GM23338 (cell line): ENCODE results near the gene CDH4.

Experiments
- CREB1 ChIP-seq: fragments of 250-450 bp; sonication (Bioruptor Pico); IDR thresholded peaks from 2 replicates; pipeline ENCODE4 v1.5.0; 2020; ENCODE audit warnings: low read depth, mild to moderate bottlenecking, moderate library complexity
- EZH2 ChIP-seq: fragments of 200-600 bp; sonication (generic); IDR thresholded peaks from one replicate; pipeline ENCODE4 v1.8.0; 2017; ENCODE audit warnings: antibody characterized with exemption, mild to moderate bottlenecking, low read depth; ENCODE audit not compliant: unreplicated experiment
- EZH2phosphoT487 ChIP-seq: fragments of 200-600 bp; sonication (generic); IDR thresholded peaks from one replicate; pipeline ENCODE4 v1.8.1; 2018; ENCODE audit warnings: antibody characterized with exemption; ENCODE audit not compliant: unreplicated experiment
- JUNB ChIP-seq: IDR thresholded peaks from one replicate; pipeline ENCODE4 v1.6.1; 2016; ENCODE audit warnings: antibody characterized with exemption; ENCODE audit not compliant: unreplicated experiment
- NANOG ChIP-seq: IDR thresholded peaks from 2 replicates; pipeline ENCODE4 v1.6.1; 2016; ENCODE audit warnings: antibody characterized with exemption, borderline replicate concordance
- POLR2AphosphoS5 ChIP-seq: IDR thresholded peaks from 2 replicates; pipeline ENCODE4 v1.6.1; 2016; ENCODE audit warnings: antibody characterized with exemption, low read depth
- ZNF114 ChIP-seq: fragments of 250-450 bp; sonication (Bioruptor Pico); IDR thresholded peaks from 2 replicates; pipeline ENCODE4 v1.5.0; 2020; ENCODE audit warnings: mild to moderate bottlenecking, moderate library complexity
- TF ChIP-seq, protein P1 (sequence below), 2 experiments: fragments of 200-600 bp in 1 of 2; sonication (generic) in 1 of 2; conservative IDR thresholded peaks; 2 replicates each; pipeline versions ENCODE4 v1.5.1 to v1.6.1; 2016 to 2017; ENCODE audit warnings: antibody characterized with exemption in 2 of 2, low read depth in 2 of 2, mild to moderate bottlenecking in 2 of 2, moderate library complexity in 1 of 2
- TF ChIP-seq, protein P2 (sequence below): IDR thresholded peaks from one replicate; pipeline ENCODE4 v1.6.1; 2018; ENCODE audit warnings: antibody characterized with exemption; ENCODE audit not compliant: unreplicated experiment

DNA sequence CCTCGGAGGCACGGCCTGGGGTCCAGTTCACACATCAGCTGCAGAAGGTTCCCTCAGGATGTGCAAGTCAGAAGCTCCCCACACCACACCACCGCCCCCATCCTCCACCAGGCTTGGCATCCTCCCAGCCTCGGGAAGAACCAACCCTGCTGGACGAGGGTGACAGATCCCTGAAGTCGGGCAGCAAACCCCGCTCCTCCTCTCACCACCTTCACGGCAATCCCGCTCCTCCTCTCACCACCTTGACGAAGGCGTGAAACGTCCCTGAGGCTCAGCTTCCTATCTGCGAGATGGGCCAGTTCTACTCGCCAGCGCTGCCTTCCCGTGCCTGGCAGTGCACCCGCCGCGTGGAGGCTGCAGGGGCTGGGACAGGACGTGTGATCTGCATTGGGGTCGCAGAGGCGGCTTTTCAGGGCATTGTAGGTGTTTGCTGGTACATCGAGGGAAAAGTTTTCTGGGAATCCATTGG lies 486.6 kb downstream of the CDH4 start:
- TF ChIP-seq, protein P1, sequence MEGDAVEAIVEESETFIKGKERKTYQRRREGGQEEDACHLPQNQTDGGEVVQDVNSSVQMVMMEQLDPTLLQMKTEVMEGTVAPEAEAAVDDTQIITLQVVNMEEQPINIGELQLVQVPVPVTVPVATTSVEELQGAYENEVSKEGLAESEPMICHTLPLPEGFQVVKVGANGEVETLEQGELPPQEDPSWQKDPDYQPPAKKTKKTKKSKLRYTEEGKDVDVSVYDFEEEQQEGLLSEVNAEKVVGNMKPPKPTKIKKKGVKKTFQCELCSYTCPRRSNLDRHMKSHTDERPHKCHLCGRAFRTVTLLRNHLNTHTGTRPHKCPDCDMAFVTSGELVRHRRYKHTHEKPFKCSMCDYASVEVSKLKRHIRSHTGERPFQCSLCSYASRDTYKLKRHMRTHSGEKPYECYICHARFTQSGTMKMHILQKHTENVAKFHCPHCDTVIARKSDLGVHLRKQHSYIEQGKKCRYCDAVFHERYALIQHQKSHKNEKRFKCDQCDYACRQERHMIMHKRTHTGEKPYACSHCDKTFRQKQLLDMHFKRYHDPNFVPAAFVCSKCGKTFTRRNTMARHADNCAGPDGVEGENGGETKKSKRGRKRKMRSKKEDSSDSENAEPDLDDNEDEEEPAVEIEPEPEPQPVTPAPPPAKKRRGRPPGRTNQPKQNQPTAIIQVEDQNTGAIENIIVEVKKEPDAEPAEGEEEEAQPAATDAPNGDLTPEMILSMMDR (conservative IDR thresholded peaks at IDR 0.05; ENCODE audit: low read depth in 2 of 2) = no peak
- TF ChIP-seq, protein P2, sequence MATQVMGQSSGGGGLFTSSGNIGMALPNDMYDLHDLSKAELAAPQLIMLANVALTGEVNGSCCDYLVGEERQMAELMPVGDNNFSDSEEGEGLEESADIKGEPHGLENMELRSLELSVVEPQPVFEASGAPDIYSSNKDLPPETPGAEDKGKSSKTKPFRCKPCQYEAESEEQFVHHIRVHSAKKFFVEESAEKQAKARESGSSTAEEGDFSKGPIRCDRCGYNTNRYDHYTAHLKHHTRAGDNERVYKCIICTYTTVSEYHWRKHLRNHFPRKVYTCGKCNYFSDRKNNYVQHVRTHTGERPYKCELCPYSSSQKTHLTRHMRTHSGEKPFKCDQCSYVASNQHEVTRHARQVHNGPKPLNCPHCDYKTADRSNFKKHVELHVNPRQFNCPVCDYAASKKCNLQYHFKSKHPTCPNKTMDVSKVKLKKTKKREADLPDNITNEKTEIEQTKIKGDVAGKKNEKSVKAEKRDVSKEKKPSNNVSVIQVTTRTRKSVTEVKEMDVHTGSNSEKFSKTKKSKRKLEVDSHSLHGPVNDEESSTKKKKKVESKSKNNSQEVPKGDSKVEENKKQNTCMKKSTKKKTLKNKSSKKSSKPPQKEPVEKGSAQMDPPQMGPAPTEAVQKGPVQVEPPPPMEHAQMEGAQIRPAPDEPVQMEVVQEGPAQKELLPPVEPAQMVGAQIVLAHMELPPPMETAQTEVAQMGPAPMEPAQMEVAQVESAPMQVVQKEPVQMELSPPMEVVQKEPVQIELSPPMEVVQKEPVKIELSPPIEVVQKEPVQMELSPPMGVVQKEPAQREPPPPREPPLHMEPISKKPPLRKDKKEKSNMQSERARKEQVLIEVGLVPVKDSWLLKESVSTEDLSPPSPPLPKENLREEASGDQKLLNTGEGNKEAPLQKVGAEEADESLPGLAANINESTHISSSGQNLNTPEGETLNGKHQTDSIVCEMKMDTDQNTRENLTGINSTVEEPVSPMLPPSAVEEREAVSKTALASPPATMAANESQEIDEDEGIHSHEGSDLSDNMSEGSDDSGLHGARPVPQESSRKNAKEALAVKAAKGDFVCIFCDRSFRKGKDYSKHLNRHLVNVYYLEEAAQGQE = no peak
- TF ChIP-seq POLR2AphosphoS5 (no peak), EZH2 (no peak), JUNB (no peak), EZH2phosphoT487 (no peak), CREB1 (CRISPR knock-in tag) (no peak), NANOG (no peak), ZNF114 (CRISPR knock-in tag) (no peak)
